Stimulated activated CD4-positive, alpha-beta T cell treated with anti-CD3 and anti-CD28 coated beads, TNF-alpha, amount 100 ng/mL, for 48 hours (primary cell): ENCODE measurements around the gene TCFL5.

Source experiments
- DNase-seq, 3 donors: peaks; one replicate each; pipeline ENCODE4 v3.0.0-alpha.2; 2020; ENCODE audit warnings: low read depth in 3 of 3

The TCFL5 gene

DNA sequence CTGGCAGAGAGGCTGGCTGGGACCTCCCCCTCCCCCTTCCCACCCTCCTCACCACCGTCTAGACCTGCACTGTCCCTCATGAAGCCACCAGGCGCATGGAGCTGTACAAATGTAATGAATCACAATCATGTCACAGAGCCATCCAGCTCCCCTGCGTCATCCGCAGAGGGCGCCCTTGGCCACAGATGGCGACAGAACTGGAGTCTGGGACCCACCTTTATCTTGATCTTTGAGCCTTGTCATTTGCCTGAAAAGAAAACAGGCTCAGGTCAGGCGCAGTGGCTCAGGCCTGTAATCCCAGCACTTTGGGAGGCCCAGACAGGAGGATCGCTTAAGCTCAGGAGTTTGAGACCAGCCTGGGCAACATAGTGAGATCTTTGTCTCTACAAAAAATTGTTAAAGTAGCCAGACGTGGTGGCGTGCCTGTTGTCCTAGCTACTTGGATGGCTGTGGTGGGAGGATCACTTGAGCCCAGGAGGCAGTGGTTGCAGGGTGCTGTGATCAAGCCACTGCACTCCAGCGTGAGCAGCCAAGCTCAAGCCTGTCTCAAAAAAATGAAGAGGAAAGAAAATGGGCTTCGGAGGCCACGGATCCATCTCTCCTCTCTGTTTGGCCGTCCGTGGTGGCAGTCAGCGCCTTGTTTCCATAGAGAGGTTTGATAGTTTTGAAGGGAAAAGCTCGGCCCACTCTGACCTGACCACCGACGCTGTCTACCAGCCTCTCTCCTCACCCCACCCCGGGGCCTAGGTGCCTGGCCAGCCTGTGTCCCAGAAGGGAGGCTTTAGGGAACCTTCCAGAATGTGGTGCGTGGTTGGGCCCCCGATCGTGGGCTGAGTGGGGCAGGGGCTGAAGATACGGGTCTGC, 38.6 kb downstream of the TCFL5 start:
- peak in 1 of 3 donors; percentile 58 for DNase-seq

DNA sequence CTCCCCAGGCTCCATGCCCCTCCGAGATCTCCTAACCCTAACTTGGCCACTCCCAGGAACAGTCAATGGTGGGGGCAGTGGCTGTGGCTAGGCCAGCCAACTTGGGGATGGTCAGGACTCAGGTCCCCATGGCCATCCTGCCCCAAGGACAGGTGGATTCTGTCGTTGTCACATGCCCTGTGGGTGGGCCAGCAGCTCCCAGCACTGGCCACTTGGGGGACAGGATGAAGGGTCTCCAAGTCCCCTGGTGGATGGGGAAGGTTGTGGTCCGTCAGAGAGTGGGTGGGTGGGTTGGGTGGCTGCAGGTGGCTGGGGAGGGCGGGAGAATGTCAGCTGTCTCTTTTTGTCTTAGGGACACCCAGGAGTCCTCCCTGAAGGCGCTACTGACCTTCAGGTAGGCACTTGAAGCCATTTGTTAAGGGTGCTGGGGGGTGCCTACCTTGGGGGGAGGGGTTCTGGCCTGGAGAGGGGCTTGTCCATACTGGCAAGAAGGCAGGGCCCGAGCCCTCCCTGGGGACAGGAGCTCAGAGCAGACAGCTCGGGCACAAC, 39.3 kb downstream of the TCFL5 start:
- DNase-seq: no peak

DNA sequence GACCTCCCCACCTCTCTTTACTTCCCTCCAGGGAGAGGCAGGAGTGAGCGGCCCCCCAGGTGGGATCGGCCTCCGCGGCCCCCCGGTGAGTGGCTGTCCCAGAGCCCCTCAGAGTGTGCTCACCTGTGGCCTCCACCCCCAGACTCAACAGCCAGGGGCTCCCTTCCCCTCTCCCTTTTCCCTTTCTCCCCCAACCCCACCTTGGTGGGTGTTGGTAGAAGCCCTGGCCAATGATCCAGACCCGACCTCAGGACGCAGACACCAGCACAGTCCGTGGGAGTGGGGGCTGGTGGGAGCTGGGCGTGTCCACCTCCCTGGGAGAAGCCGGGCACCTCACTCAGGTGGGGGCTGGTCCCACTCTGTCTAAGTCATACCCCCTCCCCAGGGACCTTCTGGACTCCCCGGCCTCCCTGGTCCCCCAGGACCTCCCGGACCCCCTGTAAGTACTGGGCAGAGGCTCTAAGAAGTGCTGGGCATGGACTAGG, 39.9 kb downstream of the TCFL5 start:
- DNase-seq: no peak

DNA sequence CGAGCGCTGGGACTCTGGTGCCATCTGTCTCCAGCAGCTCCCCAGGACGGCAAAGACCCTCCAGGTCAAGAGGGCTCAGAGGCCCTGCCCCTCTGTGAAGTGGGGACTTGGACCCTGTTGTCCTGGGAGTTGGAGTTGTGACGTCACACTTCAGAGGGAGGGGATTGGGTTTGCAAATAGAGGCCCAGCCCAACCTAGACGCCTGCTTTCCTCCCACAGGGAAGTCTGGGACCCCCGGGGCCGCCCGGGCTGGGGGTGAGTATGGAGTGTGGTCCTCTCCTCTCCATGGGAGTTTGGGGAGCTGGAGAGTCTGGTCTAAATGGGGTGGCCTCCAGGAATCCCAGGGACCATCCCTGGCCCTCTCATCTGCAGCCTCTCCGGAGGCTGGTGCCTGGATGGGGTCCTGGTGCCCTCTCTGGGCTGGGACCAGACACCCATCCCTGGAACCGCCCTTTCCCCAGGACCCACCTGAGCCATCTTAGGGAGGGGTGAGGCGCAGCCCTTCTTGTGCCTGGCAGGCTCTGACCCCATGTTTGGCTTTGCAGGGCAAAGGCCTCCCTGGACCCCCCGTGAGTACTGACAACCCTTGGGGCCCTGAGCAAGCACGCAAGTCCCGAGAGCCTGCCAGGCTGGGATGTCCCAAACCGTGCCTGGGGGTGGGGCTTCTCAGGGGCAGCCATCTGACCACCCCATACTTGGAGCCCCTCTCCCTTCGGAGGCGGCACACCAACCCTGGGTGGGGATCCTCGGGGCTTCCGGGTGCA, 40.5 kb downstream of the TCFL5 start:
- no peak for DNase-seq

DNA sequence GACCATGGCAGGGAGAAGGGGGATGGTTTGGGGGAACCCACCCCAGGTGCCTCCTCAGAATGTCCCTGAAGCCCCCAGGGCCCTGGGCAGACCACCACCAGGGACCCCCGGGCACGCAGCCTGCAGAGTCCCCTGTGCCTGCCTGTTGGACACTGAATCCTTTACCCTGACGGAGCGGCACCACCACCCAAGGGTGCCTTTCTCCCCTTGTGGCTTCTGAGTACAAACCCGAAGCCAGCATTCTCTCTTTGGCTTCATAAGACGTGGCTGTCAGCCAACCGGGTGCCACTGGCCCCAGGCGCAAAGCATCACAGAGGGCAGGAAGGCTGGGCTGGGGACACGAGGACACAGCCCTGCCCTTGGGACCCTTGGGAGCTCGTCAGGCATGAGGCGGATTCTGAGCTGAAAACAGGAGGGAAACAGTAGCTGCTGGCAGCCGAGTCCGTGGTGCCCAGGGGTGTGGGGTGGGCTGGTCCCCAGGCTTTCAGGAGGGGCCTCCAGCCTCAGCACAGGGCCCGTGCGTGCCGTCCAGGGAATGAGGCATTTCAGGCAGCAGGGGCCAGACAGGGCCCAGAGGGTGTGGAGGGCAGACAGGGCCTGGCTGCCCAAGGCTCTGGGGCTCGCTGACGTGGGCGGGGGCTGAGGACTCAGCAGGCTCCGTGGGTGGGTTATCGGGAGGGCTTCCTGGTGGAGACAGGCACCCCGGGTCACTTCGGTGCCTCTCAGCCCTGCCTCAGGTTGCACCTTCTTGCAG, 41.2 kb downstream of the TCFL5 start:
- DNase-seq: no peak

DNA sequence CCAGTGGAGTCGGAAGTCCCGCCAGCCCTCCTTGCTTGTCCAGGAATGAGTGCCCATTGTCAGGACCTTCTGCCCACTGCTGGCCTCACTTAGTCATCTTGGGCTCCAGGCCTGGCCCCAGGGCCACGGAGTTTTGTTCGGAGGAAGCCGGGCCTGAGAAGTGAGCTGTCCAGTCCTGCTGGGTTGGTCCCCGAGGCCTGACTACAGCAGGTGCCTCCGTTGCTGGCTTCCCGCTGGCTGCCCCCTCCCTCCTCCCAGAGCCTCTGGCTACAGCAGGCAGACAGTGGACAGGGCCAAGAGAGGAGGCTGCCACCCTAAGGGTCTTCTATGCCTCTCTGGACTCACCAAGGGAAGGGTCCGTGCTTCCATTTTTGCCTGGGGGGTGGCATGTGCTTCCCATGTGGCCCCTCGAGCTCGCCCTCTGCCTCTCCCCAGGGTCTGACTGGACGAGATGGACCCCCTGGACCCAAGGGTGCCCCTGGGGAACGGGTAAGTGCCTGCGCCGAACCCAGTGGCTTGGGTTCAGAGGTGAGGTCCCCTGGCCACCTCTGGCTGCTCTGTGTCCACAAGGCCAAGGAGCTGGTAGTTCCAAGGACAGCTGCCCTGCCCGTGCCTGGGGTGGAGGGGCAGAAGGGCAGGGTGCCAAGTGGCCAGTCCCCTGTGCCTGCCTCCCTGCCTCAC, 42.0 kb downstream of the TCFL5 start:
- no peak for DNase-seq

DNA sequence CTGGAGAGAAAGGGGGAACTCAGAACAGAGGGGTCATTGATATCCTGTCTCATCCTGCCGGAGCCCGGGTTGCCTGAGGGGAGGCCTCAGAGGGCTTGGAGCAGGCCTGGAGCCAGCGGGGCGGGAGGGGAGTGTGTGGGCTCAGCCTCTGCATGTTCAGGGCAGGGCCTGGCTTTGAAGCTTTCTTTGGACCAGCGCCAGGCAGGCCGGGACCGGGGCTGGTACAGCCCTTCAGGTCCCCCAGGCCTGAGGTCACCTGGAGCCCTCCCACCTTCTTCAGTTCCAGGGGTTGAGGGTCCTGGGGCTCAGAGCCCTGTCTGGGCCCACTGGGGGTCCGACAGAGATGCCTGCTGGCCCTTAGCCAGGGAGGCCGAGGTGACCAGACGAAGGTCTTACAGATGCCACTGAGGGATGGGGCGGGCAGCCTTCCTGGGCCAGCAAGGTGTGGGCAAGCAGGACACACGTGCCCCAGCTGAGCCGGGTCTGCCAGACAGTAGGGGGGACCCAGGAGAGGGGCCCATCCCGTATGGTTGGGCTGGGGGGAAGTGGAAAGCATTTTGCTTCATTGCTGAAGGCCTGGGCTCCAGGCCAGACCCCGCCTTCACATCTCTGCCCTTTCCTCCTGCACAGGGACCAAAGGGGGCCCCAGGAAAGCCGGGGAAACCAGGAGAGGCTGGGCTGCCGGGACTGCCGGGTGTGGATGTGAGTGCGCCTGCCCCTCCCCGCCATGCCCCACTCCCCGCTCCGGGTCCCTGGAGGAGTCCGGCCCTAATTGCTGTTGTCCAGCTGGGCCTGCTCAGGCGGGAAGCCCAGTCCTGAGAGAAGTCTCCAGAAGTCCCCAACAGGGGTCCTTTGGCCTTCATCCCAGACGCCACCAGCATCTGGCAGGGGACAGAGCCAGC, 42.8 kb downstream of the TCFL5 start:
- DNase-seq: no peak

DNA sequence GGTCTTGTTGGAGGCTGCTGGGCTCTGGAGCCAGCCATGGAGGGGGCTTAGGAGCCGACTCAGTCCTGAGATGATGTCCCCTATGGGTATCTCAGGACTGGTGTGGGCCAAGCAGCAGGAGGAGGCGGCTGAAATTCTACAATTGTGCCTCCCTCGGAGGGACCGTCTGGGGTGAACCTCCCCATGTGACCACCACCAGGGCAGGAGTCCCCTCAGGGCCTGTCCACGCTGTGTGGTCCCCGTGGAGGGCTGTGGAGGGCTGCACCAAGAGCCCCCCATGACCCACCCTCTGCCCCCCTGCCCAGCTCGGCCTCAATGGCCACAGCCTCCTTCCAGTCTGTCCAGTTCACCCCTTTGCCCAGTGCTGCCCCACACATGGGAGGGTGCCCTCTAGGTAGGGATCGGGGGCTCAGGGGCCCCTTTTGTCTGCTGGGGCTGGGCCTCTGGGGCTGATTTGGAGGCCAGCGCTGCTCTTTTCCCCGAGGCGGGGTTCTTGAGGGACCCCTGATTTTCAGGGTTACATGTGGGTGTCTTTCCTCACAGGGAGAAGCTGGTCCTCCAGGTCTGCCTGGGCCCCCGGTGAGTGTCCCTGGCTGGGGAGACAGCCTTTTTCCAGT, 43.5 kb downstream of the TCFL5 start:
- DNase-seq: no peak

DNA sequence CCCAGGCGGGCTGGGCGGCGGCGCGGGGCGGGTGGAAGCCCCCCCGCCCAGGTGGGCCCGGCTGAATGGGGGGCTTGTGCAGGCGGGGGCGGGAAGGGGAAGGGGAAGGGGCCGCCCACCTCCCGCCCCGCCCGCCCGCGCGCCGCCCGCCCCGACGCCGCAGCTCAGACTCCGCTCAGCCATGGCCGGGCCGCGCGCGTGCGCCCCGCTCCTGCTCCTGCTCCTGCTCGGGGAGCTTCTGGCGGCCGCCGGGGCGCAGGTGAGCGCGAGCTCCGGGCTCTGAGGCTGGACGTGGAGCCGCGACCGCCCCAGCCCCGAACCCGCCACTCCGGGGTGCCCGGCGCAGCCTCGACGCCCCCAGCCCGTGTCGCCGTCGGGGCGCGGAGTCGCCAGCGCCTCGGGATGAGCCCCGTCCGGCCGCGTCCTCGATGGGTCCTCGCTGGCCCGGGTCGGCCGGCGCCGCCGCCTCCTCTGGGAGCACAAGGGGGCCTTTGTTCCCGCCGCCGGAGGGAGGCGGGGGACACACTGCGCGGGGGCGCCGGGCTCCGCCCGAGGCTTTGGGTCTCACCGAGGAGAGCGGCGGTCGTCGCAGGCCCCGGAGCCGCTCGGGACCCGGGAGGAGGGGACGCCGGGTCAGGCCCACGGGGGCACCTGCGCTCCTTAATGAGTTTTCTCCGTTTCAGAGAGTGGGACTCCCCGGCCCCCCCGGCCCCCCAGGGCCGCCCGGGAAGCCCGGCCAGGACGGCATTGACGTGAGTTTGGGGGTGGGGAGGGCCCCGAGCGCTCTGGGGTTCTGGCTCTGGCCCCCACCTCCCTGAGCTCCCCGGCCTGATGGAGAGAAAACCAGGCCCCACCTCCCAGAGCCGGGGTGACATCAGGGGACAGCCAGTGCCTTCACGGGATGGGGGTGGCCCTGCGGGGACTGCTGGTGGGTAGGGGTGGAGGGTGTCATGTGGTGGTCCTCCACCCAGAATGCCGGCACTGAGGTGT, 44.4 kb downstream of the TCFL5 start, which contains the start of gene COL9A3:
TSS of gene COL9A3 (plus strand) at position 167 of the 990 bp plus-strand sequence. CDS start at position 182, 15 bp downstream.
- DNase-seq: no peak

DNA sequence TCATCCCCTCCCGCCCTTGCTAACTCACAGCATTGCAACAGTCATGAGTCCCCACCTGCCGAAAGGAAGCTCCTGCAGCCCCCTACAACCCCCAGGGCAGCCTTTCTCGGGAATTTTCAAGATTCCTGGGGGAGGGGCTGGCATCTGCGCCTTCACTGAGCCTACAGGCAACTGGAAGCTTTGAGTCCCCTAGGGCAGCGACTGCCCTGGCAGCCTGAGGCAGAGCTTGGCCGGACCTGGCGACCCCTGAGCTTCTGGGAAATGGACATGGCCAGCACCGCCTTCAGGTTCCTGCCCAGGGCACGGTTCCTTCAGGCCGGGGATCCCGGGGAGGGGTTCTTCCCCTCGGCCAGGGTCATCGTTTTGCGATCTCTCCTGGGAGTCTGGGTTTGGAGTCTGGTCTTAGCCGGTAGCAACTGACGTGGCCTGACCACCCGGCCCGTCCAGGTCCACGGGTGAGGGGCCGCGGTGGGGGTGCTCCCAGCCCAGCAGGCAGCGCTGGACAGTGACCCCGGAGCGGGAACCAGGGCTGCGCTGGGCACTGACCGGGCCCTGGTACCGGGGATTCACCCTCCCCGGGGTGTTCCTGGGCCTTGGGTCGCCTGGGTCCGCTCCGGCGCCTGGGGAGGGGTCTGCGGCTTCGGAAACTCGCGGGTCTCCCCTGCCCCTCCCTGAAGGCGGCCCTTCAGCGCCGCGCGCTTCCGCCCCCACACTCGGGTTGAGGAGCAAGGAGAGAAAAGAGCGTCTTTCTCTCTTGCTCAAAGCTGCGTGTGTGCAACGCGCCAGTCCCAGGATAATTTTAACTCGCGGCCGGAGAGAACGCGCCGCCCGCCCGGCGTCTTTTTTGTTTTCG, 45.4 kb downstream of the TCFL5 start:
- no peak for DNase-seq

DNA sequence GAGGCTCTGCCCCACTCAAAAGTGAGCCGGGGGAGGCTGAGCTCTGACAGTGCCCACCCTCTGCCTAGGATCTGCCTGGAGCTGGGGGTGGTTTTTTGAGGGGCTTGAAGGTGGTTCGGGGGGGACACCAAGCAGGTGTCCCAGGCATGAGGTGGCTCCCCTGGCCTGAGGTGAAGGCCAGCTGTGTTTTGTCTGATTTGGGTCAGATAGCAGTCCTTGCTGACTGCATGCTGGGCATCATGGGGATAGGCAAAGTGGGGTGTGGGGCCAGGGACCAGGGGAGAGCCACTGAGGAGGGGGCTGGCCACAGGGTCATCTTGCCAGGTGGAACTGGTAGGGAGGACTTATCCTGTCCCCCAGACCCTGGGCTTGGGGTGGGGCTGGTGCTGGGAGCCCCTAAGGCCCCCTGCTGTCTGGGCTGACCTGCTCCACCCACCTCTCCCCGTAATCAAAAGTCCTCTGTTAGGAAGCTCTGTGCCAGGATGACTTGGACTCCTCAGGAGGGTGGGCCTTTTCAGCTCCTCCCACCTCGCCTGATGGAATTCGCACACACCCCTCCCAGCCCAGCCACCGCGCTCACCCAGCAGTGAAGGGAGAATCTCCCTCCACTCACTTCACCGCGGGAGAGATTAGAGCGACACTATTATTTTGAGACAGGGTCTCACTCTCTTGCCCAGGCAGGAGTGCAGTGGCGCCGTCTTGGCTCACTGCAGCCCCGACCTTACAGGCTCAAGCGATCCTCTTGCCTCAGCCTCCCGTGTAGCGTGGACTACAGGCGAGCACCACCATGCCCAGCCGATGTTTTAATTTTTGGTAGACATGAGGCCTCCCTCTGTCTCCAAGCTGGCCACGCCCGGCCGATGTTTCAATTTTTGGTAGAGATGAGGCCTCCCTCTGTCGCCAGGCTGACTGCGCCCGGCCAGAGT, 46.3 kb downstream of the TCFL5 start:
- no peak for DNase-seq

DNA sequence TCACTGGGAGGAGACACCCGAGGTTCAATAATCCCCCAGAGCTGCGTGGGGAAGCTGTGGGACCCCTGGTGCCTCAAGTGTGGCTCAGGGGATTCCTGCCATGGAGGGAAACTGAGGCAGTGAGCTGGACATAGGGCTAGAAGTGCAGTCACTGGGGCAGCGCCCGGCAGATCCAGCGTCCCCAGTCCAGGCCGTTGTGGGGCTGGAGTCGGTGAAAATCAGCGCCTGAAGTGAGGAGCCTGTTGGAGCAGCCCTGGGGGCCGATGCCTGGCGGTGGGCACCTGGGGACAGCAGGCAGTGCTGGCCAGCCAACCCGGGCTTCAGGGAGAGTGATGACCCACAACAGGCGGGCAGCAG, 46.9 kb downstream of the TCFL5 start:
- DNase-seq: no peak

DNA sequence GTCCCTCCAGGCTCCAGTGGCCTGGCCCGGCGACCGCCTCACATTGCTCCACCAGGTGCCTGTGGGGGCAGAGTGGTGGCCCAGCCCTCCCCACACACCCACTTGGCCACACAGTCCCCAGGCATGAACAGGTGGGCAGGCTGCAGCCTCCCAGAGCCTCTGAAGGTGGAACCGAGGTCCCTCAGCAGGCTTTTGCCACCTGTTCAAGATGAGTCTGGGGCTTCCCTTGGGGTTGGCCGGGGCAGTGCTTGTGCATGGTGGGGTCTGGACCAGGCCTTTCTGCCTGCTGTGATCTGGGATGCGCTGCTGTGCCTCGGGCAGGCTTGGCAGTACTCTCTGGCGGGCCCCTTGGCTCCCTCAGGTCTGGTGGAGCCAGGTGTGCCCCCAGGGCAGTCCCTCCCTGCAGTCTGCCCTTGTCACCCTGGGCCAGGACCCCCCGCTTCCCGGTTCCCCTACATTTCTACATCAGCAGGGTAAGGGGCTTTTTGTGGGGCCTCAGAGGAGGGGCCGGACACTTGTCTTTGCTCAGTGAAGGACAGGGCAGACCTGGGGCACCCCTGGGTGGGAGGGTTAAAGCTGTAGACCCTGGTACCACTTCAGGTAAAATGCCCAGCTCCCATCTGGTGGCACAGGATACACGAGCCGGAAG, 47.4 kb downstream of the TCFL5 start:
- no peak for DNase-seq

DNA sequence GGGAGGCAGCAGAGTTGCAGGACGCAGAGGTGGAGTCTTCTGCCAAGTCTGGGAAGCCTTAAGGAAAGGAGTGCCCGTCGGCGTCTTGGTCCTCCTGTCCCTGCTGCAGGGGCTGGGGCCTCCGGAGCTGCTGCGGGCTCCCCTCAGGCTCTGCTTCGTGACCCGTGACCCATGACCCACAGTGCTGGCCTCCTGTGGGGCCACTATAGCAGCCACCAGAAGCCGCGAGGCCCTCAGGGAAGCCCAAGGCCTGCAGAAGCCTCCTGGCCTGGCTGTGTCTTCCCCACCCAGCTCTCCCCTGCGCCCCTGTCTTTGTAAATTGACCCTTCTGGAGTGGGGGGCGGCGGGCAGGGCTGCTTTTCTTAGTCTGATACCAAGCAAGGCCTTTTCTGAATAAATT, 48.0 kb downstream of the TCFL5 start:
- DNase-seq: no peak

DNA sequence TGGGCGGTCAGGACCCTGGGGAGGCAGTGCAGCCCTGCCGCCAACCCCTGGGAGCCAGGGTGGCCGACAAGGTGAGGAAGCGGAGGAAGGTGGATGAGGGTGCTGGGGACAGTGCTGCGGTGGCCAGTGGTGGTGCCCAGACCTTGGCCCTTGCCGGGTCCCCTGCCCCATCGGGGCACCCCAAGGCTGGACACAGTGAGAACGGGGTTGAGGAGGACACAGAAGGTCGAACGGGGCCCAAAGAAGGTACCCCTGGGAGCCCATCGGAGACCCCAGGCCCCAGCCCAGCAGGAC, 48.8 kb downstream of the TCFL5 start:
- no peak for DNase-seq
